Uterus (tissue), 4 donors: ENCODE data around the gene NXPH2. TPM values are rescaled to one million over a fixed set of nuclear protein-coding genes. Genes with fewer than 3 reads are reported as not detected.
"Not testable (repeated sequence)": the region's sequence is repeated elsewhere in the genome, so short reads cannot be mapped to it uniquely, and the experiment has no call there.

ENCODE experiments used
- DNase-seq, 2 donors: peaks; one replicate each; pipeline ENCODE4 v3.0.0-alpha.2; 2019 to 2020
- H3K27ac ChIP-seq, 2 donors: fragments of 200-600 bp; sonication (generic); 1 replicate in 1 of 2; 2 replicates in 1 of 2; pipeline ENCODE4 v1.5.1; 2016 to 2018
- H3K27me3 ChIP-seq, 2 donors: fragments of 200-600 bp; sonication (generic); one replicate each; pipeline ENCODE4 v1.5.1; 2018 to 2019; ENCODE audit warnings: control low read depth in 1 of 2
- H3K36me3 ChIP-seq, 2 donors: fragments of 200-600 bp; sonication (generic); one replicate each; pipeline ENCODE4 v1.5.1; 2019; ENCODE audit warnings: control low read depth in 1 of 2
- H3K4me1 ChIP-seq, 2 donors: fragments of 200-600 bp; sonication (generic); one replicate each; pipeline ENCODE4 v1.5.1; 2018 to 2019; ENCODE audit warnings: control low read depth in 1 of 2
- H3K4me3 ChIP-seq, 2 donors: fragments of 200-600 bp; sonication (generic); 1 replicate in 1 of 2; 2 replicates in 1 of 2; pipeline ENCODE4 v1.5.1; 2018 to 2019; ENCODE audit warnings: mild to moderate bottlenecking in 1 of 2
- H3K9me3 ChIP-seq, 2 donors: fragments of 200-600 bp; sonication (generic); one replicate each; pipeline ENCODE4 v1.5.1; 2019; ENCODE audit warnings: control low read depth in 1 of 2
- CTCF ChIP-seq, 4 experiments: fragments of 200-600 bp in 2 of 4; fragments of 450-650 bp in 2 of 4; sonication (generic) in 2 of 4; IDR thresholded peaks; one replicate each; pipeline ENCODE4 v1.5.1; 2016 to 2019; ENCODE audit warnings: antibody characterized with exemption in 4 of 4, mild to moderate bottlenecking in 2 of 4, moderate library complexity in 1 of 4
- POLR2A ChIP-seq, 2 donors: fragments of 450-650 bp; IDR thresholded peaks; one replicate each; pipeline ENCODE4 v1.6.1; 2016; ENCODE audit warnings: antibody characterized with exemption in 2 of 2, mild to moderate bottlenecking in 1 of 2, moderate library complexity in 1 of 2
- intact Hi-C: fragments of 100-400 bp; cut with DNase I; formaldehyde crosslinking; loops from one replicate; pipeline ENCODE4 v1.15.1; 2023; ENCODE audit warnings: low total_unique reads
- total RNA-seq, 4 donors: library from RNA; depleted of rRNA in 3 of 4; stranded (reverse); fragments of >200 nt in 3 of 4; gene quantifications; one replicate each; pipeline versions ENCODE4 v1.1.0 to v1.2.4, GENCODE V29; 2014 to 2023
- donor health status: DM: yes; HTN: yes; CAD: no.

NXPH2 gene
- total RNA-seq, 4 donors from 2014 or later = 1.2 TPM; not detected in 3

DNA sequence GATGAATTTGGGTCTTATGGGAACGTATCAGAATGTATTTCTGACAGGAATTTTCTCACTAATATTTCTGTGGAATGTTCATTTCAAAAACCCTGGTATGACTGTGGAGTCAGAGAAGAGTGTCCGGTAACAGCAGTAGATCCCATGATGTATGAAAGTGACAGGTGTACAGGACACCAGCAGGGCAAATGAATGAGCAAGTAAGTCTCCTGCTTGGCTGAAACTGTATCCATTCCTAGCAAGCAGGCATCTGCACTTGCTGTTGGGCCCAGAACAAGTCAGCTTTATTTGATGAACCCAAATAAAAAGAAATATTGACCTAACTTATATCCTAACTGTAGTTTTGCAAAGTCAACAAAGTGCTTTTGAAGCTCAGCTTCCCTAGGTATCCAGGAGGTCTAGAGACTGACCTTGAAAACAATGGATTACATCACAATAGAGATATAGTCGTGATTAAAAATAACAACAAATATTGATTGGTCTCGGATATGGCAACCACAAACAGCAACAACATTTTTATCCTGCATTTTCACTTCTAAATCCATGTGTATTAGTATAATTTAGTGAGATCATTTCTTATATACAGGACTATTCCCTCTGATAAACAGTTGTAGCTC lies 37.6 kb downstream of the NXPH2 start:
- Histone ChIP-seq H3K9me3 (no peaks in the 10 kb centered on the region), H3K36me3 (no peaks in the 10 kb centered on the region), H3K27me3 (no peaks in the 10 kb centered on the region), H3K4me1 (no peaks in the 10 kb centered on the region), H3K4me3 (no peak overlapping the region), H3K27ac (no peak overlapping the region)
- TF ChIP-seq POLR2A (IDR thresholded peaks at IDR 0.05) (no peak), CTCF (IDR thresholded peaks at IDR 0.05) (no peak)
- DNase-seq = no peak
- intact Hi-C loops = no loop called here

DNA sequence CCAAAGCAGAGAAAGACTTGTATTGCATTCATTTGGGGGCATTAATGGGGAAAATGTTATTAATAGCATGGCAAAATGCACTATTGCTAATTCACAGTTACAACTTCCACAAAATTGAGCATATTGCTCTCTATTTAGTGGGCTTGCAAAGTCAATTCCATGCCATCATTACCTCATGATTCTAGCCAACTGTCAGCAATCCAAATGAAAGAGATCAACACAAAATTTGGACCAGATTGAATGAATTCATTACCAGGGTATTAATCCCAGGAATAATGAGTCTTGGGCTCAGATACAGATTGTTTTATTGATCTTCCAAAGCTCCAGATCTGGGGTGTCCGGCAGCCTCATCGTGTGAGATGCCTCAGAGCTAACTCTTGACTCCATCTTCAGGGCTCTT lies 38.3 kb downstream of the NXPH2 start:
- Histone ChIP-seq H3K27ac (no peak overlapping the region), H3K9me3 (no peaks in the 10 kb centered on the region), H3K27me3 (no peaks in the 10 kb centered on the region), H3K4me1 (no peaks in the 10 kb centered on the region), H3K36me3 (no peaks in the 10 kb centered on the region), H3K4me3 (no peak overlapping the region)
- DNase-seq = no peak
- intact Hi-C loops = no loop called here
- TF ChIP-seq POLR2A (IDR thresholded peaks at IDR 0.05) = no peak
- no peak for TF ChIP-seq CTCF (IDR thresholded peaks at IDR 0.05)

GRCh38 chr2:138737009-138737554 lies 43.1 kb downstream of the NXPH2 start:
- DNase-seq, H3K4me3 ChIP-seq, H3K9me3 ChIP-seq, H3K4me1 ChIP-seq, intact Hi-C loops, H3K27ac ChIP-seq, H3K36me3 ChIP-seq, H3K27me3 ChIP-seq: not testable (repeated sequence)

GRCh38 chr2:138732651-138733050 lies 47.5 kb downstream of the NXPH2 start:
- intact Hi-C loops = no loop called here
- Histone ChIP-seq H3K27ac (no peak overlapping the region), H3K36me3 (no peaks in the 10 kb centered on the region), H3K4me1 (no peaks in the 10 kb centered on the region), H3K9me3 (no peaks in the 10 kb centered on the region), H3K4me3 (no peak overlapping the region), H3K27me3 (no peaks in the 10 kb centered on the region)
- no peak for DNase-seq
- no peak for TF ChIP-seq POLR2A (IDR thresholded peaks at IDR 0.05)
- no peak for TF ChIP-seq CTCF (IDR thresholded peaks at IDR 0.05)

DNA sequence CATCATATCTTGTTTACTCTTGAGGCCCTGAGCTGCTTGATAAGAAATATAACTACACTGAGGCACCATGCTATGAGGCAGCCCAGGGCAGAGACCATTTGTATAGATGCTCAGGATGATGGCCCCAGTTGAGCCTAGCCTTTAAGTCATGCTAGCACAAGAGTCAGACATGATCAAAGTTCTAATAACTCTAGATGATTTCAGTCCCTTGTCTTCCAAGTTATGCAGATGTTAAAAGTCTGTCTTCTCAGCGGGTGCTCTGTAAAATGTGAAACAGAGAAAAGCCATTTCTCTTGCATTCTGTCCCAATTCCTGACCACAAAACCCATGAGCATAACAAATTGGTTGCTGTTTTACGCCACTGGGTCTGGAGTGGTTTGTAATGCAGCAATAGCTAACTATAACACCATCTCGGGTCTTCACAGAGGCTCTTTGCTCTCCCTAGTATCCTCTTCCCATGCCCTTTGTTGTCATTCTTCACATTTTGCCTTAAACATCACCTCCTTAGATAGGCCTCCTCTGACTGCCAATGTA lies 49.6 kb downstream of the NXPH2 start:
- no peak for DNase-seq
- Histone ChIP-seq H3K36me3 (no peaks in the 10 kb centered on the region), H3K4me3 (no peak overlapping the region), H3K9me3 (no peaks in the 10 kb centered on the region), H3K27ac (no peak overlapping the region), H3K27me3 (no peaks in the 10 kb centered on the region), H3K4me1 (no peaks in the 10 kb centered on the region)
- intact Hi-C loops = no loop called here
- TF ChIP-seq POLR2A (IDR thresholded peaks at IDR 0.05) (no peak), CTCF (IDR thresholded peaks at IDR 0.05) (no peak)
